Jurkat, Clone E6-1 (cell line): Measurements from ENCODE around the gene TXNL4B.

ENCODE experiments used
- DNase-seq: peaks from one replicate; pipeline ENCODE4 v3.0.0-alpha.2; 2011; ENCODE audit warnings: low read depth, low spot score
- H3K4me3 ChIP-seq: 2 replicates; pipeline ENCODE4 v1.5.1; 2011; ENCODE audit warnings: mild to moderate bottlenecking, low read length, control low read depth, moderate library complexity

The TXNL4B gene

GRCh38 chr16:72113616-72113945 lies 20.2 kb upstream of the TXNL4B start:
- DNase-seq: no peak
- no peak overlapping the region for H3K4me3 ChIP-seq

DNA sequence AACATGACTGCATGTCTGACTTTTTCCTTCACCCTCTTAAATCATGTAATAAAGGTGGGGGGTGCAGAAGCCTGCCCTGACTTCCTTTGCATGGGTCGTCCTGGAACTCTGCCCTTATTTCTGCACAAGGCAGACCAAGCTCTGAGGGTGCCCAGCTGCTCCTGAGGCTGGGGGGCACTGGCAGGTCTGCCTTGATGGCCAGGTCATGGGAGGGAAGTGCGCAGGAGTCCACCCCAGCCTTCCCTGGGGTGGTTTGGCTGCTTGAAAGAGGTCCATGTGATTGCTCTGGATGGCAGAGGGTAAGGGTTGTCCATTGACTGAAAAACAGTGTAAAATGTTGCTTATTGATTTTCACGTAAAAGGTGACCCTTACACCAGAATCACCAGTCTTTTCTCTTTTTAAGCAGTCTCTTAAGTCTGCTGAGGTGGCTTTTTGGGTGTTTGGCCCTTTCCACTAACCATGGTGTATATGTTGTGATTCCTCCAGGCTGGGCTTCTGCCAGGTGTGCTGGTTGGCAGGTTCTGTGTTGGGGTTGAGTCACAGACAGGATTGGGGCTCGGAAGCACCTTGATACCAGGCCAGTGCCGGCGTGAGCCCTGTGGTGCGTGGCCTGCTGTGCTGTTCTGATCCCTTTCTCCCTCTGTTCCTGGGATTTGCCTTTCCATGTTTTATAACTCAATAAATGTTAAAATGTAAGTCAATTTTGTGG lies 19.6 kb upstream of the TXNL4B start:
- DNase-seq: no peak
- no peak overlapping the region for H3K4me3 ChIP-seq

DNA sequence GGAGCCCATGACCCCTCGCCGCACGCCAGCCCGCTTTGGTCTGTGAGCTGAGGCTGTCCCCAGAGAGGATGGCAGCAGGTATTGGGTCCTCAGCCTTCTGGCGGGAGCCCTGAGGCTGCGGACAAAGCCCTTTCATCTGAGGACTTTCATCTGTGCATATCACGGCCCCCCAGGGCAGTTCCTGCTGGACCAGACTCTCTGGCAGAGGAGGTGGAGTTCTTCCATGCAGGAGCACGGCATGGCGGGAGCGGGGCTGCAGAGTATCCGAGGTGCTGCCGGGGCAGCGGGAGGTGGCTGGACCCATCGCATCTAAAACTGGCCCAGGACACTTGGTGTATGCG lies 19.0 kb upstream of the TXNL4B start:
- no peak for DNase-seq
- no peak overlapping the region for H3K4me3 ChIP-seq

- no peak for DNase-seq
- H3K4me3 ChIP-seq: no peak overlapping the region
Measured at GRCh38 chr16:72111657-72112451, 18.4 kb upstream of the TXNL4B start.

- H3K4me3 ChIP-seq: no peak overlapping the region
- DNase-seq: no peak
Measured at GRCh38 chr16:72110662-72111615, 17.5 kb upstream of the TXNL4B start.

- H3K4me3 ChIP-seq: no peak overlapping the region
Measured at GRCh38 chr16:72109966-72110530, 16.6 kb upstream of the TXNL4B start.

GRCh38 chr16:72109300-72109699 lies 15.9 kb upstream of the TXNL4B start:
- no peak overlapping the region for H3K4me3 ChIP-seq
- DNase-seq: no peak

More at GRCh38 chr16:72109966-72110530, 16.6 kb upstream of the TXNL4B start:
- no peak for DNase-seq

GRCh38 chr16:72108353-72109102 lies 15.1 kb upstream of the TXNL4B start:
- no peak overlapping the region for H3K4me3 ChIP-seq

DNA sequence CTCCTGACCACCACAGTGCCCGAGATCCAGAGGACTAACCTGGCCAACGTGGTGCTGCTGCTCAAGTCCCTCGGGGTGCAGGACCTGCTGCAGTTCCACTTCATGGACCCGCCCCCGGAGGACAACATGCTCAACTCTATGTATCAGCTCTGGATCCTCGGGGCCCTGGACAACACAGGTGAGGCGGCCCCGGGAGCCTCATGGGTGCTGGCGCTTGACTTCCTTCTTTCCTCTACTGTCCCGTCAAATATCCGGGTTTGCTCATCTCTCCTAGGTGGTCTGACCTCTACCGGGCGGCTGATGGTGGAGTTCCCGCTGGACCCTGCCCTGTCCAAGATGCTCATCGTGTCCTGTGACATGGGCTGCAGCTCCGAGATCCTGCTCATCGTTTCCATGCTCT lies 14.0 kb upstream of the TXNL4B start:
- DNase-seq: no peak
- no peak overlapping the region for H3K4me3 ChIP-seq

More at GRCh38 chr16:72108353-72109102, 15.1 kb upstream of the TXNL4B start:
- DNase-seq: no peak

GRCh38 chr16:72105978-72106377 lies 12.6 kb upstream of the TXNL4B start:
- DNase-seq: no peak

GRCh38 chr16:72104905-72105304 lies 11.5 kb upstream of the TXNL4B start:
- H3K4me3 ChIP-seq: no peak overlapping the region
- no peak for DNase-seq

More at GRCh38 chr16:72105978-72106377, 12.6 kb upstream of the TXNL4B start:
- H3K4me3 ChIP-seq: no peak overlapping the region

GRCh38 chr16:72101195-72101594 lies 7.8 kb upstream of the TXNL4B start:
- no peak for DNase-seq
- no peak overlapping the region for H3K4me3 ChIP-seq

- H3K4me3 ChIP-seq: no peak overlapping the region
- DNase-seq: peak; percentile 47
Measured at GRCh38 chr16:72099377-72099818, 6.0 kb upstream of the TXNL4B start.

DNA sequence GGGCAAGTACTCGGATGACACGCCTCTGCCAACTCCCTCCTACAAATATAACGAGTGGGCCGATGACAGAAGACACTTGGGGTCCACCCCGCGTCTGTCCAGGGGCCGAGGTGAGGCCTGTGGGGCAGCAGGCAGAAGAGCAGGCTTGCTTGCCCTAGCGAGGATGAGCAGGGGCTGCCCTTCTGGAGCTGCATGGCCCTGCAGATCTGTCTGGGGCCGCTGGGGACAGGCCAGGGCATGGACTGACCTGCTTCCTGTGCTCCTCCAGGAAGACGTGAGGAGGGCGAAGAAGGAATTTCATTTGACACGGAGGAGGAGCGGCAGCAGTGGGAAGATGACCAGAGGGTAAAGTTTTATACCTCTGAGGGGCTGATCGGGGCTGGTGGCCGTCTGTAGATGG lies 5.5 kb upstream of the TXNL4B start:
- DNase-seq: no peak
- no peak overlapping the region for H3K4me3 ChIP-seq

DNA sequence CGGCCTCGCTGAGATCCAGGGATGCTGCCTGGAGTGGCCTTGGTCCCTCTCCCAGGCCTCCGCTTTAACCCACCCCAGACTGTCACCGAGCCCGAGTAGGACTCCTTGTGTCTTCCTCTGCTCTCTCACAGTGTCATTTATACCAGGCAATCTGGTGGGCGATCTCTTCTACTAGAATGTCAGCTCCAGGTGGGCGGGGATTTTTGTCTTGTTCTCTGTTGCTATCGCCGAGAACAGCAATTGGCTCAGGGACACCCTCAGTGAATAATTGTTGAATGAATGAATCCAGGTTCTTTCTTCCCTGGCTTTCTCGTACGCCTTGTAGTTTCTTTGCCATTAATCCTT lies 818 bp upstream of the TXNL4B start:
- peak overlapping the region; percentile 99 for H3K4me3 ChIP-seq
- peak; percentile 12 for DNase-seq

- peak overlapping the region; percentile 99 for H3K4me3 ChIP-seq
- DNase-seq: no peak
Measured at GRCh38 chr16:72092832-72093447, 480 bp downstream of the TXNL4B start.

GRCh38 chr16:72091217-72091616 lies 2.2 kb downstream of the TXNL4B start:
- no peak overlapping the region for H3K4me3 ChIP-seq

GRCh38 chr16:72085002-72085401 lies 8.4 kb downstream of the TXNL4B start:
- H3K4me3 ChIP-seq: no peak overlapping the region
- no peak for DNase-seq

More at GRCh38 chr16:72091217-72091616, 2.2 kb downstream of the TXNL4B start:
- no peak for DNase-seq
